Measurements from ENCODE around the gene MGARP. TPM values are rescaled to one million over a fixed set of nuclear protein-coding genes. Genes with fewer than 3 reads are reported as not detected.

MGARP gene
- total RNA-seq, 1 experiment from 2014 or later, result not detected

DNA sequence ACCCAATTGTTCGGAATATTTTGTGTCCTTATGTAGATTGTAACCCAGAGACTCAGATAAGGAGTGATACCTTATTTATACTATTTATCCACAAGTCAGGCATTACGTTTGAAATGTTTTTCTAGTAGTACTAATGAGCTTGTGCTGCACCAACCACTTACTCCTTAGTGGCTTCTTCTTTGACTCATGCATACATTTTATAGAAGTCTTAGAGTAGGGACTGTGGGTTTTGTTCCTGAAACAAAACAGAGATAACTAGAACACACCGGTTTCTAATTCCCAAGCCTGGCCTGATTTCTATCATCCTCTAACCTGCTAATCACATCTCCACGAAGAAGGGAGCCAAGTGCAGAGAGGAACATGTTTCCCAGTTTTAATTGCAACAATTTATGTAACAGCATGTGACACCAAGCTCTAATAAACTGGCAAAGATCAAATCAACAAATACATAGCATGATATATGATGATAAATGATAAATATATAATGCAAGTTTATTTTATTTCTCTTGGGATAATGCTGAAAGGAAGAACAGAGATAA, 32.3 kb downstream of the MGARP start:
- DNase-seq (ENCODE audit: low spot score), result no peak
- in situ Hi-C loops (cut with HindIII; ENCODE audit: low sequenced_read_pairs), result no loop called here

DNA sequence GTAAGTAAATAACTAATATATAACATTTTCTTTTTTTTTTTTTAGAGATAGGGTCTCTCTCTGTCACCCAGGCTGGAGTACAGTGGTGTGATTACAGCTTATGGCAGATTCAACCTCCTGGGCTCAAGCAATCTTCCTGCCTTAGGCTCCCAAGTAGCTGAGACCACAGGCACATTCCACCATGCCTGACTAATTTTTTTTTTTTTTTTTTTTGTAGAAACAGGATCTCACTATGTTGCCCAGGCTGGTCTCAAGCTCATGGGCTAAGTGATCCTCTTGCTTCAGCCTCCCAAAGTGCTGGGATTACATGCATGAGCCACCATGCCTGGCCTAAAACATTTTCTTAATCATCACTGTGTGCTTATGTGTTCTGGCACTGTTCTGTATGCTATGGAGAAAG, 32.8 kb downstream of the MGARP start:
- in situ Hi-C loops (cut with HindIII; ENCODE audit: low sequenced_read_pairs), result no loop called here

DNA sequence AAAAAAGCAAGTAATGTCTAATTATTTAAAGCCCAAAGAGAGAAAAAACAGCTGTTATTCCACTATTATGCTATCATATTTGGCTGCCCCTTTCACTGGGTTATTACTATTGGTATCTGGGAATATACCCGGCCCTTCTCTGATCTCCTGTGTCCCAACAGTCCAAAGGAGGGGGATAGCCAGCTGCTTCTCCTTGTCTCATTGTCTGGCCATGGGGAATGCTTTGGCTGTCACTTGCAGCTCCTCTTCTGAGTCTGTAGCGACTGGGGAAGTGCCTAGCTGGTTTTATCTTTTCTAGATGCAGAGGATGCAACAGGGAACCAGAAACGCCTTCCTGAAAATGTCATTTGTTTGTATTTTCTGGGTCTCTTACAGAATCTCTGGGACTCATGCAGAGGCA, 33.9 kb downstream of the MGARP start:
- in situ Hi-C loops (cut with HindIII; ENCODE audit: low sequenced_read_pairs), result no loop called here
- DNase-seq (ENCODE audit: low spot score), result no peak

More for the DNA sequence above, 32.8 kb downstream of the MGARP start:
- DNase-seq (ENCODE audit: low spot score), result no peak

DNA sequence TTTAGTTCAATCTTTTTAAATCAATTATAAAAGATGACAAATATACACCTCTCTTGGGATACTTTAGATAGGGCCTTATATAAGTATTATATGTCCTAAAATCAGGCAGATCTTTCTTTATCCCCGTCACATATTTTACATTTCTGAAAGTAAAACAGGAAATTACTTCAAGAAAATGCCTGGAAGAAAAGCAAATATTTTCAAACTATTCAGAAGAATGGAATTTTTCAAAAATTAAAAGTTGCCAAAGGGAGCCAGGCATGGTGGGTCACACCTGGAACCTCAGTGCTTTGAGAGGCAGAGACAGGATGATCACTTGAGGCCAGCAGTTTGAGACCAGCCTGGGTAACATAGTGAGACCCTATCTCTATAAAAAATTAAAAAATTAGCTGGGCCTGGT, 34.4 kb downstream of the MGARP start:
- no peak for DNase-seq (ENCODE audit: low spot score)
- in situ Hi-C loops (cut with HindIII; ENCODE audit: low sequenced_read_pairs), result no loop called here

DNA sequence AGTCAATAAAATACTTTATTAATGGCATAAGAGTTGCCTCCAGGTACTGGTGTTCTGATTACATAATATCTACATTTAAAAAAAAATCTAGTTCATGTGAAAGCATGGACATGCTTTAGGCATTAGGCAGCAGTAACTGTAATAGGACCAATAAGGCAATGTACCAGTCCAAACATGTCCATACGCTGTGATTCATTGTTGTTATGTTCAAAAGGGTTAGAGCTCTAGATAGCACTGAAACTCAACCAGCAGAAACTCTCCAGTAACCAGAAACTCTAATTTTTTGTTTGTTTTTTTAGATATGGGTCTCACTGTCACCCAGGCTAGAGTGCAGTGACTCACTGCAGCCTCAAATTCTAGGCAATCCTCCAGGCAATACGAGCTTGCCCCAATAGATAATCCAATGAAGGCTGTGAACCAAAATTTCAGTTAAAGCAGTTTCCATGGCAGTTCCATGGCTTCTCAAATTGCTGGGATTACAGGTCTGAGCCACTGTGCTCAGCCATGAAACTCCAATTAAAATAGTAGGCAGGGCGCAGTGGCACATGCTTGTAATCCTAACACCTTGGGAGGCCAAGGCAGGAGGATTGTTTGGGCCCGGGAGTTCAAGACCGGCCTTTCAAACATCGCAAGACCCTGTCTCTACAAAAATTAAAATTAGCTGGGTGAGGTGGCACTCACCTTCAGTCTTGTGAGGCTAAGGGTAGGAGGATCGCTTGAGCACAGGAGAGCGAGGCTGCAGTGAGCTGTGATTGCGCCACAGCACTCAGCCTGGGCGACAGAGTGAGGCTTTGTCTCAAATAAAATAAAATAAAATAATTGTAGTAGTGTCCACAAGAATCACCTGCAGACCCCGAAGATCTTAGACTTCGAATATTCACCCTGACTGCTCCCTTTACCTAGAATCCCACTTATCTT, 36.3 kb downstream of the MGARP start:
- in situ Hi-C loops (cut with HindIII; ENCODE audit: low sequenced_read_pairs), result no loop called here
- no peak for DNase-seq (ENCODE audit: low spot score)

DNA sequence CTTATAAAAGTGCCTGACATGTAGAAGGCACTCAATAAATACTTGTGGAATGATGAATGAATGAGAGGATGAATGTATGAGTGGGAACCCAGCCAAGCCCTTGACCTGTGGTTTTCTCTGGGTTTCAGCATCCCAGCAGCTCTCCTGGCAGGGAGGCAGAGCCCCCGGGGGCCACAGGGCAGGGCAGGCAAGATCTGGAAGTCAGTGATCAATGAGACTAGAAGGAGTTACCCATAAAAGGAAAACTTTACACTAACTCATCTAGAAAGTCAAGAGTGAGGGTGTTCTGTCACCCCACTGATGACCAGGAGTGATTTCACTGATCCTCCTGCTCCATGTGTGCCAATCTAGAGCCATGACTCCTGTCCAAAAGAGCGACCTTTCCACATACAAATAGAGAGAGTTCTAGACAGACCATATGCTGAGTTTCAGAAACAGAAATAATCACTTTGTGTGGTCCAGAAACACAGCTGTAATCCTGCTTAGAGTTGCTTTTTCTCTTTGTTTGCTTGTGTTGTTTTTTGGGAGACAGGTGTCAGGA, 37.4 kb downstream of the MGARP start:
- in situ Hi-C loops (cut with HindIII; ENCODE audit: low sequenced_read_pairs), result no loop called here
- DNase-seq (ENCODE audit: low spot score), result no peak

DNA sequence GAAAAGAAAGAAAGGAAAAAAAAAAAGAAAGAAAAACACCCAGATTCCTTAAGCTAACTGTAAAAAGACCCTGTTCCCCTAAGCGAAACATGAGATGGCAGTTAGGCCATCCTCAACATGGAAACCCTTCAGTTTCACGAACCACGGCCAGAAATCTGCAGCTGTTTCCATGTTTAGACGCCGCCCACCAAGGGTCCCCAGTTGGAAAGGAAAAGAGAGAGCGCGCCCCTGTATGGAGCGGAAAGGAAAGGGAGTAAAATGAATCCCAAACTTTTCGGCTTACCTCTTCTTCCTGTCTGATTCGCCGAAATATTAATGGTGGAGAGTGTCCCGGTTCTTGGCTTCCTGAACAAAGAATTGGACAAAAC, 38.3 kb downstream of the MGARP start:
- in situ Hi-C loops (cut with HindIII; ENCODE audit: low sequenced_read_pairs), result no loop called here
- DNase-seq (ENCODE audit: low spot score), result no peak

DNA sequence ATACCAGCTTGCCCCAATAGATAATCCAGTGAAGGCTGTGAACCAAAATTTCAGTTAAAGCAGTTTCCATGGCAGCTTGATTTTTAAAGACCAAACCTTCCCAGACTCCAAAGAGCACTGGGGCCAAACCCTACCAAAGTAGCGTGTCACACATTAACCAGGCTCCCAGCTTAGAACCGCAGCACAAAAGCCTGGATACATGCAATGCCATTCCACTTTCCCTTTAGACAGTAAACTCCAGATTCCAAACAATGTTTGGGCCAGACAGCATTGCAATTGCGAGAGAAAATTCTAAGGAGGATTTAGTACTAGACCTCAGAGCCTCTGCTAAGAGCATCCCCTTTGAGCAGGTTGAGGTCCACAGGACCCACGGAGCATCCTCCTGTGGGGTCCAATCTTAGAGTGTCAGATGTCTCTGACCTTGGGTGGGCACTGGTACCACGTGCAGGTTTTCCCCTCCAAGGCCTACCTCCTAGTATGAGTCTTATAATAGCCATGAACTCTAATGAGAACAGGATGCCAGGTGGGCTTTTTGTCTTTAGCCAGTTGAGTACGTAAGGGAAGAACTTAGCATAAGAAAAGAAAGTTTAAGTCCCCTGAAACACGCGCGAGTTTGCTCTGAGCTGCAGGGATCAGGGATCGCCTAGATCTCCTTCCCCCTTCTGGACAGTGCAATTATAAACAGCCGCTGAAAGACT, 38.8 kb downstream of the MGARP start:
- in situ Hi-C loops (cut with HindIII; ENCODE audit: low sequenced_read_pairs), result no loop called here
- no peak for DNase-seq (ENCODE audit: low spot score)

DNA sequence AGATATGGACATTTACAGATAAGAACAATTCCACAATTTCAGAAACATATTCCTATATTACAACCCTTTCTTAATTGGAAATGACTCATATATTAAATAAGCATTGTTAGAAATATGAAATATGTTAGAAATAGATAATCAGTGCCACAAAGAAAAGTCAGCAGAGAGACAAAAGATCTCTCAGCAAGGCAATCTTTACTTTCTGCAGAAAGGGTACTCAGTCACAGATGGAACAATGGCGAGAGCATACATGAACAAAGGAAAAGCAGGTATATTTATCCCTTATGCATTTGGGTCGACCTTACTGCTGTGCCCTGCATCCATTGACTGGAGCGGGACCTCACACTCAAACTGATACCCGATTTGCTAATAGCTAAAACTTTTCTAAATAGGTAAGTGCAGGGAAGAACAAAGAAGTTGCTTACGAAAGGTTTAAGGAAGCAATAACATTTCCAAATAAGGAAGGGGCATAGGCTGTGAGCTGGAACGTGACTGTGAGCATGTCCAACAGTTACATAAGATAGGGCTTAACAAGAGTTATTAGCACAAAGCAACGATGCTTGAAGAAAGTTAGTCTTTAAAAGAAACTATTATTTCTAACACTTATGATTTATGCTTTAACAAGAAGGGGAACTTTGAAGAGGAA, 40.8 kb downstream of the MGARP start:
- in situ Hi-C loops (cut with HindIII; ENCODE audit: low sequenced_read_pairs), result no loop called here
- no peak for DNase-seq (ENCODE audit: low spot score)

DNA sequence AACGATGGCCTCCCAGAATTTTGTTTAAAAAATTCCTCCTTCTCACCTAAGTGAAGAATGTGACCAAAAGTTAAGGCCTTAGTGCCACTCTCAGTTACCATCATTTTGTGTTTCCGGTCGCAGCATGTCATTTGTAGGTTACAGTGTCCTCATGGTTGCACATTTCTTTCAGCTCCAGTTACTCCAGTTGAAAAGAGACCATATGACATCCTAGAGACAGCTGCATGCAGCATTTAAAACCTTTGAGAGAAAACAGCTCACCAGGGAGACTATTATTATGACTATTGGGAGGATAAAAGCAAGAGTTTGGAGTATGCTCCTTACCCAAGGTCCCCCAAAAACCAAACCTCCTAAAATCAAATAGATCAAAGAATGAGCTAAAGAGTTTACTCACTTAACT, 45.8 kb downstream of the MGARP start:
- no peak for DNase-seq (ENCODE audit: low spot score)
- in situ Hi-C loops (cut with HindIII; ENCODE audit: low sequenced_read_pairs), result no loop called here

DNA sequence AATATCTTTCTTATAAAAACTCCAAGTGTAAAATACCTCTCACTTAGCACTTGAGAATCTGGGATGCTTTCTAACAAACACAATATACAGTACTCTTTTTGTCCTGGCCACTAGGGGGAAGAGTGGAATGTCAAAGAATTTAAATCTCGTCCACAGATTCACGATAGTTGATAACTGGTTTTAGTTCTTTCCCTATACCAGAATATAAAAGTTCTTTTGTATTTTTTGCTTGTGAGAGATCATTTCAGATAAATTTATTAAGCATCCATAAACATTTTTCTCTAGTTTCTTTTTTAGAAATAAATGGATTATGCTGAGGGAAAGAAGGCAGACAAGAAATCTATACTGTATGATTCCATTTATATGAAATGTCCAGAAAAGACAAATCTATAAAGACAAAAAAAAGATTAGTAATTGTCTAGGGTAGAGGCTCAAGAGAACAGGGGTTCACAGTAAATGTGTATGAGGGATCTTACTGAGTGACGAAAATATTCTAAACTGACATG, 50.4 kb downstream of the MGARP start:
- in situ Hi-C loops (cut with HindIII; ENCODE audit: low sequenced_read_pairs), result no loop called here
- DNase-seq (ENCODE audit: low spot score), result peak; percentile 59

DNA sequence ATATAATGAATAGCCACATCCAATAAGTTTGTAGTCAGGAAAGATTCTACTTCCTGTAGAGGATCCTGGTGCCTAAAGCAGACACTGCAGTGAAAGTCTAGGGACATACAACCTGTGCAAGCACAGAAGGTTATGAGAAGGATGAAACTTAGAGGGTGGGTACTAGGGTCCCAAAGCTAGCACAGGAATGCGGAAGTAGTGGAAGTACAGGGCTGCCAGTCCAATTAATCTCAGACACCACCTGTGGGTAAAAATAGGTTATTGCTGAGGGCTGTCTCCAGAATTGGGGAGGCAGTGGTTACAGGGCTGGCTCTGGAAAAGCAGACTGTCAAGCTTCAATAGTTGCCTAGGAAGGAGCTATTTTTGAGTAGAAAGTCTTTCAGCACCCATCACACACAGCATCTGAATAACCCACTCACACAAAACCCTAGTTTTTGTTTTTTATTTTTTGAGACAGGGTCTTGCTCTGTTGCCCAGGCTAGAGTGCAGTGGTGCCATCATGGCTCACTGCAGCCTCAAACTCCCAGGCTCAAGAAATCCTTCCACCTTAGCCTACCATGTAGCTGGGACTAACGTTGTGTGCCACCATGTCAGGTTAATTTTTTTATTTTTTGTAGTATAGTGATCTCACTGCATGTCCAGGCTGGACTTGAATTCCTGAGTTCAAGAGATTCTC, 52.2 kb downstream of the MGARP start:
- in situ Hi-C loops (cut with HindIII; ENCODE audit: low sequenced_read_pairs), result no loop called here
- DNase-seq (ENCODE audit: low spot score), result no peak

DNA sequence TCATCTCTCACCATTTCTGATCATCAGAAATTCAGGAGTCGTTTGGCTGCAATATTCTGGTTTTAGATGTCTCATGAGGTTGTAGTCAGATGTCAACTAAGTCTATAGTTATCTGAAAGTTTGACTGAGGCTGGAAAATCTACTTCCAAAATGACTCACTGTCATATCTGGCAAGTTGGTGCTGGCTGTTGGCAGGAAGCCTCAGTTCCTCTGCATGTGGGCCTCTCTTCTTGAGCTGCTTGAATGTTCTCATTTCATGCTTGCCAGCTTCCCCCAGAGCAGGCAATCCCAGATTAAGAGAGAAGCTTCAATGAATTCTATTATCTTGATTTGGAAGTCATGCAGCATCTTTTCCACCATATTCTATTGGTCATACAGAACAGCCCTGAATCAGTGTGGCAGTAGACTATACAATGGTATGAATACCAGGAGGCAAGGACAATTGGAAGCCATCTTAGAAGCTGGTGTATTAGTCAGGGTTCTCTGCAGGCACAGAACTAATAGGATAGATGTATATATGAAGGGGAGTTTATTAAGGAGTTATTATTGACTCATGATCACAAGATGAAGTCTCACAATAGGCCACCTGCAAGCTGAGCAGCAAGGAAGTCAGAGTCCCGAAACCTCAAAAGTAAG, 56.2 kb downstream of the MGARP start:
- DNase-seq (ENCODE audit: low spot score), result peak; percentile 63
- in situ Hi-C loops (cut with HindIII; ENCODE audit: low sequenced_read_pairs), result no loop called here

DNA sequence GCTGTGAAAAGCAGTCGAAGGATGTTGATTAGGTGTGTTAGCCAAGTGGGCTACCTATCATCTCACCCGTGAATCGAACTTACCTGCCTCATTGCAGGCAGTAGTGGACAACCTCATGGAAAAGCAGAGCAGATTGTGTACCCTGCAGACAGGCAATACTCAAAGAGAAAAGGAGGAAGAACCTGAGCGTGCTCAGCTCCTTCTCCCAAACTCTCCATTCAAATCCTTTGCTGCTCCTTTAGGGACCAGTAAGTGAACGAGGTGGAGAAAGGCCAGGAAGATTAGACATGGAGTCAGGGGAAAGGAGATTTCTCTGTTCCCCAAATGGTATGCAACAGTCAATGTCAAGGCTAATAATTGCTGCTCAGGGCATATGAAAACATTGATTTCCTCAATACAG, 57.8 kb downstream of the MGARP start:
- in situ Hi-C loops (cut with HindIII; ENCODE audit: low sequenced_read_pairs), result no loop called here
- DNase-seq (ENCODE audit: low spot score), result no peak

DNA sequence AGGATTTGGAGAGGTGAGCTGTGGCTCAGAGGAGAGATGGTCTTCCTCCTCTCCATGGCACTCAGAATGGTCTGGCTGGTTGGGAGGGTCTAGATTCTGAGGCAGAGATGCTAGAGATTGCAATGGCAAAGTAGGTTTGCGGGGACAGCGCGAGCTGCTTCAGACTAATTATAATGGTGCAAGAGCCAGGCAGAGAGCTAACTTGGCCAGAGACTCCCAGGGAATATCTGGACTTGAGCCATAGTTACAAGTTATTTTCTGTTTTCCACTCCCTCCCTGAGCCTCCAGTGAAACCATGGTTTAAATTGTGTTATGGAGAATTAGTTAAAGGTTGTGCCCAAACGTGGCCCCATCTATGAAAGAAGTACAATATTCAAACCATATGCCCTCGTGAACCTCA, 58.3 kb downstream of the MGARP start:
- DNase-seq (ENCODE audit: low spot score), result no peak
- in situ Hi-C loops (cut with HindIII; ENCODE audit: low sequenced_read_pairs), result no loop called here

DNA sequence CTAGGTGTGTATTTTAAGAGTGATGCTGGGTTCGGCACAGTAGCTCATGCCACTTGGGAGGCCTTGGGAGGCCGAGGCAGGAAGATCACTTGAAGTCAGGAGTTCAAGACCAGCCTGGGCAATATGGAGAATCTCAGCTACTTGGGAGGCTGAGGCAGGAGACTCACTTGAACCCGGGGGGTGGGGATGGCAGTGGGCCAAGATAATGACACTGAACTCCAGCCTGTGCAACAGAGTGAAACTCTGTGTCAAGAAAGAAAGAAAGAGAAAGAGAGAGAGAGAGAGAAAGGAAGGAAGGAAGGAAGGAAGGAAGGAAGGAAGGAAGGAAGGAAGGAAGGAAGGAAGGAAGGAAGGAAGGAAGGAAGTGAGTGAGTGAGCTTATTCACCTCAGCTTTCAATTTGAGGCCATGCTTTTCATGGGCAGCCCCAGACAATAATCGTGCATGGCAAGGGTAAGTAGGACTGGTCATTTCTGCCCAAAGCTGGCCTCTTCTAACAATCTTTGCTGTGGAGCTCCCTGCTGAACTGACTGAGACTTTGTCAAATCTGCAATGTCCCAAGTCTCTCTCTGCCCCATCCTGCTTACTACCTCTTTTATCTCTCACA, 60.5 kb downstream of the MGARP start:
- no peak for DNase-seq (ENCODE audit: low spot score)
- in situ Hi-C loops (cut with HindIII; ENCODE audit: low sequenced_read_pairs), result no loop called here

Data from G401 (cell line).